MG63 (cell line): ENCODE measurements around the gene CCDC74B. TPM values are rescaled to one million over a fixed set of nuclear protein-coding genes. Genes with fewer than 3 reads are reported as not detected.
"Not testable (repeated sequence)": the region's sequence is repeated elsewhere in the genome, so short reads cannot be mapped to it uniquely, and the experiment has no call there.

Source experiments
- DNase-seq: peaks from one replicate; pipeline ENCODE4 v3.0.0-alpha.2; 2020
- H3K27me3 ChIP-seq: fragments of 250-450 bp; sonication (Bioruptor Pico); 2 replicates; pipeline ENCODE4 v1.5.1; 2020; ENCODE audit warnings: mild to moderate bottlenecking, moderate library complexity
- H3K36me3 ChIP-seq: fragments of 250-450 bp; sonication (Bioruptor Pico); 2 replicates; pipeline ENCODE4 v1.5.1; 2020; ENCODE audit warnings: mild to moderate bottlenecking, moderate library complexity
- H3K4me3 ChIP-seq: fragments of 250-450 bp; sonication (Bioruptor Pico); 2 replicates; pipeline ENCODE4 v1.5.1; 2020; ENCODE audit warnings: mild to moderate bottlenecking, moderate library complexity
- H3K9me3 ChIP-seq: fragments of 250-450 bp; sonication (Bioruptor Pico); 2 replicates; pipeline ENCODE4 v1.5.1; 2020; ENCODE audit warnings: mild to moderate bottlenecking, moderate library complexity
- total RNA-seq: library from RNA; depleted of rRNA; stranded (reverse); fragments of >200 nt; shearing (Covaris generic); gene quantifications from 2 replicates; pipeline ENCODE4 v1.2.3, GENCODE V29; 2014; ENCODE audit warnings: low replicate concordance

The CCDC74B gene
- total RNA-seq, 1 experiment from 2014 or later, result 3.9 TPM

DNA sequence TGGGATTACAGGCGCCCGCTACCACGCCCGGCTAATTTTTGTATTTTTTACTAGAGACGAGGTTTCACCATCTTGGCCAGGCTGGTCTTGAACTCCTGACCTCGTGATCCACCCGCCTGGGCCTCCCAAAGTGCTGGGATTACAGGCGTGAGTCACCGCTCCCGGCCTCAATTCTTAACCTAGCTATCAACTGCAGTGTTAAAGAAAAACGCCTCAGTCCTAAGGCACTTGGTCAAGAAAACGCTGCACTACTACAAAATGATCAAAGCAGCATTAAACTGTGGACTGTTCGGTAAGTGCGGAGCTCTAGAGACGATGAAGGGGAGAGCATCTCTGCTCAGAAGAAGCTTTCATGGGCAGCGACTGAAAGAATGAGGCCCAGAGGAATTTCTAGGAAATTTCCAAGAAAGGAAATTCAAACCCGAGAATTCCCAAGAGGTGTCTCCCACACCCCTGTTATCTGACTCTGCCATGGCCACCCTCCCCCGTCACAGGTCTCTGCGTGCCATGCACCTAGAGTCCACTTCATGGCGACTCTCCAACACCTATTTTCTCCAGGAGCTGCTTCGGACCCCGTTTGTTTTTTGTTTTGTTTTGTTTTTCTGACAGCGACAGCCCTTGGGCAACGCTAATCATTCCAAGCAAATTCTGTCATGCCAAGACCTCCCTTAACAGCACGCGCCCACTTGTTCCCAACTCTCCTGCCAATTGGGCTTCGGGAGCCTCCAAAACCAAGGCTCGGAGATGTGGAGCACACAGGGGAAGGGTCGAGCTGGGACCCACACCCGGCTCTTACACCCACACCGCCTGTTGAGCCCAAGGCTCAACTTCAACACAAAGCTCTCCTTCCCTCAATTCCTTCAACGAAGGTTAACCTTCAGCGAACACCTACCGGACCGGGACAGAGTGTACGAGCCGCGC is 35.8 kb upstream of the CCDC74B start:
- peak; percentile 44 for DNase-seq
- Histone ChIP-seq H3K36me3 (peaks cover 22% of the 10 kb centered on the region), H3K4me3 (peak overlapping the region; percentile 70)
- H3K27me3 ChIP-seq, H3K9me3 ChIP-seq: not testable (repeated sequence)

DNA sequence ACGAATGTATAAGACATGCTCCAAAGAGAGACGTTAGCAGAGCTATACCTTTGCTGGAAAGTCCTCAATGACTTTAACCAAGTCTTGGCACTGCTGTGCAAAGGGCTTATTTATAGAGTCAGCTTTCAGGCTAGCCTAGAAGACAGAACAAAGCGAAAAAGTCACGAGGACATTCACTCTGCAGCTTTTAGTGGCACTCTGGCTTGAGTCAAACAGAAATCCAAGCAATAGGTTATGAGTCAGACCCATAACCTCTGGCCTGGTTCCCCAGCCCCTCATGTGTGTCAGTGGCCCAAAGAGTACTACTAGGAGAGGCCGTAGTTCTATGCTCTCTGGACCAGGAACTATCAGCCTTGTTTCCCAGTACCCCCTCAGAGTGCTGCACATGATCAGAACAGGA is 30.0 kb upstream of the CCDC74B start:
- DNase-seq, H3K27me3 ChIP-seq, H3K9me3 ChIP-seq, H3K4me3 ChIP-seq: not testable (repeated sequence)
- peaks cover 16% of the 10 kb centered on the region for H3K36me3 ChIP-seq

- no peaks in the 10 kb centered on the region for H3K9me3 ChIP-seq
- peaks cover 15% of the 10 kb centered on the region for H3K36me3 ChIP-seq
These were observed 25.0 kb upstream of the CCDC74B start for GRCh38 chr2:130169896-130170295.

DNA sequence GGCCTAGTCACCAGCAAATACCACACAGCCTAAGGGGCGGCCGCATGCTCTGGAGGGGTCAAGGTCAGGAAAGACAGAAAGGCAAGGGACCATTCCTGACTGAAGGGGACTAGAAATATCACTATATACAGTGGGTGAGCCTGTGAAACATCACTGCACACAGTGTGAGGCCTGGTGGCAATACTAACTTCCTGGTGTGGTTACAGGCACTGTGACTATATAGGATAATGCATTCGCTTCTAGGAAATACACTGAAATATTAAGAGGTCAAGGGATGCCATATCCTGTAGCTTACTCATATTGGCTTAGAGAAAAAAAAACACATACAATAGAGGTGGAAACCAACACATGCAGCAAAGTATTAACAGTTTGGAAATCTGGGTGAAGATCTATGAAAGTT is 24.3 kb upstream of the CCDC74B start:
- H3K9me3 ChIP-seq, H3K4me3 ChIP-seq, DNase-seq, H3K27me3 ChIP-seq: not testable (repeated sequence)
- H3K36me3 ChIP-seq, result peaks cover 13% of the 10 kb centered on the region

More at GRCh38 chr2:130169896-130170295, 25.0 kb upstream of the CCDC74B start:
- DNase-seq, result no peak
- no peaks in the 10 kb centered on the region for H3K27me3 ChIP-seq
- H3K4me3 ChIP-seq, result no peak overlapping the region

DNA sequence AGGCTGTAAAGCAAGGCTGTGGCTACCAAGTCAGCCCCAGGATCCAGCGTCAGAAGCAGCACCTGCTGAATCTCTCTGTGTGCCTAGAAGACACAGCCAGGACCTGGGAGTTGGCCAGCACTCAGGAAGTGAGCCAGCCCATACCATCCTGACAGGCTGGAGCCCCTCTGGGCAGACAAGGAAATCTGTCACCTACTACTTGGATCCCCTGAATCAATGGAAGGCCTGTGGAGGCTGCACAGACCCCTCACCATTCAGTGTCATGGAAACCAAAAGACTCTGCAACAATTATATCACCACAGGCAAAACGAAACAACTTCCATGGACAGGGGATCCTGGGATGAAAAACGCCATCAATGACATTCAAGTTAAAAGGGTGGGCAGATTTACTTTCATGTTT is 21.7 kb upstream of the CCDC74B start:
- H3K36me3 ChIP-seq, result peaks cover 14% of the 10 kb centered on the region
- H3K4me3 ChIP-seq, DNase-seq, H3K27me3 ChIP-seq, H3K9me3 ChIP-seq: not testable (repeated sequence)

DNA sequence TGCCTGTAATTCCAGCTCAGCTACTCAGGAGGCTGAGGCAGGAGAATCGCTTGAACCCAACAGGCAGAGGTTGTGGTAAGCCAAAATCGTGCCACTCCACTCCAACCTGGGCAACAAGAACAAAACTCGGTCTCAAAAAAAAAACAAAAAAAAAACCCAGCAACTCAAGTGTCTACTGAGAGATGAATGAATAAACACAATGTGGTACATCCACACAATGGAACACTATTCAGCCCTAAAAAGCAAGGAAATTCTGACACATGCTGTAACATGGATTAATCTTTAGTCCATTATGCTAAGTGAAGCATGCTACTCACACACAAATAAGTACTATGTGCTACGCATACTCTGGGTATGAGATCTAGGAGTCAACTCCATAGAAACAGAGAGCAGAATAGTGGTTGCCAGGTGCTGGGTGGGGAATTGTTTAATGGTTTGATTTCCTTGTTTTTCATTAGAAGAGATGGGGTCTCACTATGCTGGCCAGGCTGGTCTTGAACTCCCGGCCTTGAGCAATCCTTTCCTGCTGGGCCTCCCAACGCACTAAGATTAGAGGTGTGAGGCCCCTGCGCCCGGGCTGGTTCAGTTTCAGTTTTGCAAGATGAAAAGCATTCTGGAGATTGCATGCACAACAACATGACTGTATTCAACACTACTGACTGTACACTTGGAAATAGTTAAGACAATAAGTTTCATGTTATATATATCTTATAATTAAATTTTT is 20.5 kb upstream of the CCDC74B start:
- no peaks in the 10 kb centered on the region for H3K27me3 ChIP-seq
- DNase-seq, result no peak

DNA sequence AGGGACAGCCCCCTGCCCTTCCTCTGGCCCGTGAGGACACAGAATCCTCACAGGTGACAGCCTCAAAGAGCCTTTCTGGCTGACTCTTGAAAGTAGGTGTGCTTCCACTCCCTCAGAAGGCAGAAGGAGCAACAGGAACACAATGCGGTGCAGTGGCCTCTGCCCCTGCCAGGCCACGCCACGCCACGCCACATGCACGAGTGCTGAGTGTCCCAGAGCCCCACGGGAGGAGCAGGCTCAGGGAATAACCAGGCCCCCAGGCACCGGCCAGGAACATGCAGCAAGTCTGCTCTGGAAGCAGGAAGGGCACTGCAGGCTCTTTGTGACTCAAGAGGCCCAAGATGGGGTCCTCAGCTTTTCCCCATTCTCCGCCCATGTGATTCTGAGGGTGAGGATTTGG is 18.1 kb upstream of the CCDC74B start:
- H3K36me3 ChIP-seq, result peaks cover 14% of the 10 kb centered on the region
- no peaks in the 10 kb centered on the region for H3K27me3 ChIP-seq
- H3K9me3 ChIP-seq, result no peaks in the 10 kb centered on the region
- H3K4me3 ChIP-seq, result no peak overlapping the region
- DNase-seq, result no peak

More for the DNA sequence above, 20.5 kb upstream of the CCDC74B start:
- Histone ChIP-seq H3K9me3 (no peaks in the 10 kb centered on the region), H3K36me3 (peaks cover 14% of the 10 kb centered on the region), H3K4me3 (no peak overlapping the region)

DNA sequence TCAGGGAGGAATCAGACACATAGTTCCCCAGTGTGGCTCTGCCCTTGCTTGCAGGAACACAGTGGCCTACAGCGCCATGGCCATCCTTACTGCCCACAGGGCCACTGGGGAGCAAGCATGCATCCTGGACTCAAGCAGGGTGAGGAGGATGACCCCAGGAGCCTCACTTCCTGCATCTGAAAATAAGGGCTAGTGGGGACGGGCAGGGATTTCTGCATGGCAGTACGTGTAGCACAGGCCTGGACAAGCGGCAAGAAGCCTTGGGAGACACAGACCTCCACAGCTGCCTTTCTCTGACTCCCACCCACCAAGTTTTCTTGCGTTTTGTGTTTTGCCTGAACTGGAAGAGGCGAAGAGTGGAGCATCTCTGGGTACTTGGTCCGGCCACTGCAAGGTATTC is 17.6 kb upstream of the CCDC74B start:
- not testable (repeated sequence) for H3K9me3 ChIP-seq, H3K27me3 ChIP-seq, H3K4me3 ChIP-seq, DNase-seq
- peaks cover 14% of the 10 kb centered on the region for H3K36me3 ChIP-seq

GRCh38 chr2:130160838-130161705 is 16.2 kb upstream of the CCDC74B start:
- not testable (repeated sequence) for H3K4me3 ChIP-seq, DNase-seq, H3K27me3 ChIP-seq, H3K9me3 ChIP-seq
- peaks cover 13% of the 10 kb centered on the region for H3K36me3 ChIP-seq

- Histone ChIP-seq H3K27me3 (no peaks in the 10 kb centered on the region), H3K4me3 (no peak overlapping the region), H3K36me3 (peaks cover 8% of the 10 kb centered on the region), H3K9me3 (no peaks in the 10 kb centered on the region)
- DNase-seq, result no peak
These were observed 15.2 kb upstream of the CCDC74B start for GRCh38 chr2:130160131-130160530.

- not testable (repeated sequence) for H3K4me3 ChIP-seq
These were observed 14.5 kb upstream of the CCDC74B start for GRCh38 chr2:130159376-130159775.

DNA sequence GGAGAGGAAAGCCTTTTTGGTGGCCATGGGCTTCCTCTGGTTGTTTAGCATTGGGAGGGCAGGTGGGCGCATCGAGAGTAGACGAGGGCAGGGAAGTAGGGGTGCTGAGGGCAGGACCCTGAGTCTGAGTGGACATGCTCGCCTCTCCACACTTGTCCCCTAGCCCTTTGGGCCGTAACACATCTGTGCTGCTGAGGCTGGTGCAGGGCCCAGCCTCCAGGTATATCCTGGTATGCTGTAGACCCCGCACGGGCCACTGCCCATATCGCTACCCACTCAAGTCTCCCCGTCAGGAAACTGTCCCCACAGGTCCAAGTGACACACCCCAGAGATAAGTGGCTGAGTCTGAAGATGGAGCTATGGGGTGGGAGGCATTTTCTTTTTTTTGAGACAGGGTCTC is 13.7 kb upstream of the CCDC74B start:
- Histone ChIP-seq H3K27me3 (no peaks in the 10 kb centered on the region), H3K4me3 (no peak overlapping the region), H3K36me3 (peaks cover 2% of the 10 kb centered on the region; the same call in 1 of the 2 replicates), H3K9me3 (no peaks in the 10 kb centered on the region)
- no peak for DNase-seq

More at GRCh38 chr2:130159376-130159775, 14.5 kb upstream of the CCDC74B start:
- not testable (repeated sequence) for H3K36me3 ChIP-seq, H3K27me3 ChIP-seq, DNase-seq, H3K9me3 ChIP-seq

DNA sequence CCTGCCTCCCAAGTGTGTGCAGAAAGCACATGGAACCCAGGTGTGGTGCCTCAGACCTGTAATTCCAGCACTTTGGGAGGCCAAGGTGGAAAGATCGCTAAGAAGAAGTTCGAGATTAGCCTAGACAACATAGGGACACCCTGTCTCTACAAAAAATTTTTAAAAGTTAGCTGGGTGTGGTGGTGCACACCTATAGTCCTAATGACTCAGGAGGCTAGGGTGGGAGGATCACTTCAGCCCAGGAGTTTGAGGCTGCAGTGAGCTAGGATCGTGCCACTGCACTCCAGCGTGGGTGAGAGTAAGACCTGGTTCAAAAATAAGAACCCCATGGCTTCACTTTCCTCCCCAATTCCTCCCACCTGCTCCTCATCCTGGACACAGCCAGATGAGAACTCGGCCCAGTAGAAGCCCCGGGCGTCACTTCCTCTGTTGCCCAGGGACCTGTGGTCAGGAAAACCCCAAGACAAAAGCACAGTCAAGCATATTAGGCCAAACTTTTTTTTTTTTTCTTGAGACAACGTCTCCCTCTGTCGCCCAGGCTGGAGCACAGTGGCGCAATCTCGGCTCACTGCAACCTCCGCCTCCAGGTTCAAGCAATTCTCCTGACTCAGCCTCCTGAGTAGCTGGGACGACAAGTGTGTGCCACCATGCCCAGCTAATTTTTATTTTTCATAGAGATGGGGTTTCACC is 13.1 kb upstream of the CCDC74B start:
- DNase-seq, H3K36me3 ChIP-seq, H3K9me3 ChIP-seq: not testable (repeated sequence)

GRCh38 chr2:130157354-130157753 is 12.4 kb upstream of the CCDC74B start:
- DNase-seq, H3K36me3 ChIP-seq, H3K27me3 ChIP-seq, H3K4me3 ChIP-seq, H3K9me3 ChIP-seq: not testable (repeated sequence)

More for the DNA sequence above, 13.1 kb upstream of the CCDC74B start:
- not testable (repeated sequence) for H3K4me3 ChIP-seq, H3K27me3 ChIP-seq

DNA sequence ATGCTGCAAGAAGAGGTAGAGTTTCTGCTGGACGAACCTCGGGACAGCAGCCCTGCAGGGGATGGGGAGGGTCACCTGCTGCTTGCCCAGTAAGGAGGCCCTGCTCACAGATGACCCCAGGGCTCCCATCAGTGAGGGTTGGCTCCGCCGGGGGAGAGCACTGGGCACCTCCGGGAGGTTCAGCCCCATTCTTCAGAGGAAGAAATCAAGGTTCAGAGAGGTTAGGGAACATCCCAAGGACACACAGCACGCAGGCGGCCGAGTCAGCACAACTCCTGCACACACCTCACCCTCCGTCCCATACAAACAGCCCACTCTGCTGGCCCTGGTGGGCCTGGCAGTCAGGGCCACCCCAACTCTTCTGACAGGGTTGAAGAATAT is 11.7 kb upstream of the CCDC74B start:
- Histone ChIP-seq H3K9me3 (no peaks in the 10 kb centered on the region), H3K4me3 (no peak overlapping the region), H3K36me3 (0 out of 2 replicates have a peak, but pooled peaks cover 2% of the 10 kb centered on the region), H3K27me3 (no peaks in the 10 kb centered on the region)
- no peak for DNase-seq

DNA sequence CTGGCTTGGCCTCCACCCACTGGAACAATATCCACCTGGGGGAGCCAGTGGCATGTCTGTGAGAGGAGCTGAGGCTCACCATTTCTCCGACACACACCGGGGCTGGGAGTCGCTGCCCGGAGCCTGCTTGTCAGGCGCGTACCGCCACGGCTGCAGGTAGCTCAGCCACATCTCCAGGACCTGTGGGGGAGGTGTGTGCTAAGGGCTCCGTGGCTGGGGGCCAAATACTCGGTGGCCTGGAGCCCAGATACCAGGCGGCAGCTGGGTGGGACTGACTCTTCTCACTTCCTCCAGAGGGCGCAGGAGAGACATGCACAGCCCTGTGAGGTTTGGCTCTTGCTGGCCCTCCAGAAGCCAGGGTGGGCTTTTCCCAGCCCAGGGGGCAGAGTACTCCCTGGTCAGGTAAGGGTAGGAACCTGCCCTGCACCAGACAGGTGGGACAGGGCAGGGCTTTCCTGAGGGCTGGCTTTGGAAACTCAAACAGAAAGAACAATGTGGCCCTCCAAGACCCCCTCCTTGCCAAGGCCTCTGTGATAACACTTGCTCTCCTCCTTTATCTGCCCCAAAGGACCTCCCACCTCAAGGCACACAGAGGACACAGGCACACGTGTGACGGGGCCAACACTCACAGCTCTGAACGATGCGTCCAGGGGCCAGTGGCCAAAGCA is 11.2 kb upstream of the CCDC74B start:
- not testable (repeated sequence) for H3K36me3 ChIP-seq, H3K4me3 ChIP-seq, H3K27me3 ChIP-seq, H3K9me3 ChIP-seq
- DNase-seq, result peak; percentile 30
